Sigmoid colon (tissue), 4 donors: ENCODE results near the gene TSPAN18.

Source experiments
- CTCF ChIP-seq, 4 experiments: fragments of 450-650 bp in 3 of 4; fragments of 200-600 bp in 1 of 4; IDR thresholded peaks; one replicate each; pipeline ENCODE4 v1.5.1; 2016 to 2019; ENCODE audit warnings: antibody characterized with exemption in 4 of 4, mild to moderate bottlenecking in 3 of 4, moderate library complexity in 2 of 4
- EP300 ChIP-seq, 4 donors: sonication (generic); formaldehyde crosslinking; IDR thresholded peaks; one replicate each; pipeline ENCODE4 v1.6.1; 2017; ENCODE audit warnings: antibody characterized with exemption in 4 of 4

- TF ChIP-seq EP300 (IDR thresholded peaks at IDR 0.05): no peak
- no peak for TF ChIP-seq CTCF (IDR thresholded peaks at IDR 0.05)
Measured at GRCh38 chr11:44866286-44866685, 139.5 kb downstream of the TSPAN18 start.
